Right ventricle myocardium superior (tissue), 1 donor: ENCODE results near the gene CNTNAP5. TPM values are rescaled to one million over a fixed set of nuclear protein-coding genes. Genes with fewer than 3 reads are reported as not detected.

Source experiments
- ATAC-seq: fragments of 200-7000 bp; cut with Tn5 transposase; one replicate; pipeline ENCODE4 v1.9.1; 2020; ENCODE audit warnings: mild to moderate bottlenecking; ENCODE audit not compliant: poor library complexity
- DNase-seq: peaks from one replicate; pipeline ENCODE4 v3.0.0-alpha.2; 2020
- intact Hi-C: fragments of 100-400 bp; cut with DNase I; formaldehyde crosslinking; loops from one replicate; pipeline ENCODE4 v1.11.2; 2022
- total RNA-seq: library from RNA; stranded (reverse); fragmentation: NEBNext Ultra II Directional; extraction: Animal tissue kit (Norgen Biotek cat#: 25700); gene quantifications from one replicate; pipeline ENCODE4 v1.2.1, GENCODE V29; 2021
- donor health status: DM: no; HTN: yes; CAD: no; lungs with severe emphysema.

Gene CNTNAP5
- total RNA-seq, 1 donor from 2014 or later: not detected

DNA sequence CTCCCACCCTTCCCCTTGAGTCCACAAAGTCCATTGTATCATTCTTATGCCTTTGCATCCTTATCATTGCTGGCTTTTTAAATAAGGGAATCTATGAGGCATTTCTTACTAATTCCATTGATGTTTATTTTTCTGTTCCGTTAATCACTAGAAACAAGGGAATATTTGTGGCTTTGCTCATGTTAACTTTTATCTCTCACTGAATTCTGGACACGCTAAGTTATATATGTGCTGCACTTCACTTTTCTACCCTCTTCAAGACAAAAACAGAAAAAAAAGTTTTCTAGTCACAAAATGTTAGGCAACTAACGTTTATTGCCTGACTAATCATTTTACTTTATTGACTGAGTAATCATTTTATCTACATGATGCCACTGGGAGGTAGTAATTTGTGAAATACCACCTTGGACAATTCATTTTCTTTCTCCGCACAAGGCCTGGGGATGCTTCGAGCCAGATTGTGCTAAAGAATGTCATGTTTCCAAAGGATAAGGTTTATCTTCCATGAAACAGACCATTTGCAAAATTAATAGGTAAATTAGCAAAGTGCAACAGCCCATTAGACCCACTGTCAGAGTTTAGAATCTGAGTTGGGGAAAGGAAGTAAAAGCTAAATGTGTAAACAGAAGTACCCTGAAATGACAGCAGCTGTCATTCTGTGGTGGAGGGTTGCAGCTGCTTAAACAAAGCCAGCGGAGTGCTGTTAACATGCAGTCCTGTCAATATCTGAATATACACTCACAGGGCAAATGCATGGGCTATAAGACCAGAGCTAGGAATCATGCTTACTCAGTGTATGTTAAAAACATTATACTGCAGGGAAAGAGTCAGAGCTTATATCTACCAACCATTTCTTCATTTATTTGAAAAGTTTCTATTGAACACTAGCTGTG lies 658.7 kb downstream of the CNTNAP5 start:
- intact Hi-C loops: no loop called here
- ATAC-seq: no peak
- no peak for DNase-seq

GRCh38 chr2:124689348-124689747 lies 664.3 kb downstream of the CNTNAP5 start:
- no peak for ATAC-seq
- intact Hi-C loops: no loop called here
- DNase-seq: no peak

- DNase-seq (no peak), ATAC-seq (no peak)
- intact Hi-C loops: no loop called here
Observed at GRCh38 chr2:124692216-124692615, 667.1 kb downstream of the CNTNAP5 start.

DNA sequence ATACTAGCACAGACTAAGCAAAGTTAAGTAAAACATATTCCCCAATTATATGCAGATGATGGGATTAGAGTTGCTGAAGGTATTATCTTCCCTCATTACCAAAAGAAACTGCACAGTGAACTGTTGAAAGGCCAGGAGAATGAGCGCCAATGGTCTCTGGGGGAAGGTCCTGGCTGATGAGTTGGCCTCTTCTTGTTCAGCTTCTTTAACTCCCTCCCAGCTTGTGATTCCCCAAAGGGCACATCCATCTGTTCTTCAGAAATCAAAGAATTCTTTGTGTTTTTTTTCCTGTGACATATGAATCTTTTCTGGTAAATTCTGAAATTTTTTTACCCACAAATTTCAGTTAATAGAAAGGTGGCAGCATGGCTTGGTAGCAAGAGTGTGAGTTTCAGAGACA lies 667.6 kb downstream of the CNTNAP5 start:
- peak; percentile 58 for DNase-seq
- peak; percentile 66 for ATAC-seq
- intact Hi-C loops: no loop called here

- intact Hi-C loops: no loop called here
- DNase-seq (no peak), ATAC-seq (peak; percentile 68)
Observed at GRCh38 chr2:124693156-124693555, 668.1 kb downstream of the CNTNAP5 start.

GRCh38 chr2:124698979-124699565 lies 674.0 kb downstream of the CNTNAP5 start:
- ATAC-seq (no peak), DNase-seq (no peak)
- intact Hi-C loops: no loop called here

GRCh38 chr2:124702777-124703176 lies 677.7 kb downstream of the CNTNAP5 start:
- ATAC-seq (no peak), DNase-seq (no peak)
- intact Hi-C loops: no loop called here

DNA sequence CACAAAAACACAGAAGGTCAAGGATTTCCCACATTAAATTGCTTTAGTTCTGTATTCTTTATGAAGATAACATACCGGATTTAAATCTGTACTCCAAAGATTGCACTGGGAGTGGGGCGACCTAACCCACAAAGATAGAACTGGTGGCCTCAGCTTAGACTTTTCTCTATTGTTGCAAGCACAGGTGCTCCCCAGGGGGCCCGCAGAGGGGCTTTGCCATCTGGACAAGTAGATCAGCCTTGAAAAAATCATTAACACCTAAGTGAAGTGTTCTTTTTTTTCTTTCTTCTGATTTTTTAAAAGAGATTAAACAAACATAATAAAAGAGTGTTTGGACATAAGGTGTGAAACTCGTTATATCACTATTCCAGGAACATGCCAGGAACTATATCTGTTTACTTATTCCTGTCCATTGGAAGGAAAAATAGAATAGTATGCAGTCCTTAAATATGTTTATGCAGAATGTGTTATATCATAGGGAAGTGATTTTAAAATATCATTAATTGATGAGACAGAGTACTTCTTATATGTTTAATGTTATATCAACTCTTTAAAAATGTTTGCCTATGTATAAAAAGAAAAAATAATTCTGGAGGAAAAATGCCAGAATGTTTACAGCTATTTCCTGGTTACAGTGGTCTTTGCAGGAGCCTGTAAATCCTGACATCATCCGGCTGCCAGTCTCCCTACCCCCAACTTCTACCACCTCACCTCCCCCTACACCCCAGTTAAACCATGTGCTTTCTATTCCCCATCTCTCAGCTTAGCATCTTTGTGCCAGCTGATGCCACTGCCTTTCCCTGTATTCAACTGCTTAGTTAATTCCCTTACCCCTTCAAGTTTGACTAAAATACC lies 679.2 kb downstream of the CNTNAP5 start:
- intact Hi-C loops: no loop called here
- ATAC-seq: no peak

GRCh38 chr2:124708661-124709060 lies 683.6 kb downstream of the CNTNAP5 start:
- intact Hi-C loops: no loop called here
- no peak for DNase-seq
- no peak for ATAC-seq

More for the DNA sequence above, 679.2 kb downstream of the CNTNAP5 start:
- no peak for DNase-seq

GRCh38 chr2:124713969-124714368 lies 688.9 kb downstream of the CNTNAP5 start:
- ATAC-seq: no peak
- DNase-seq: no peak
- intact Hi-C loops: no loop called here

GRCh38 chr2:124725187-124725586 lies 700.1 kb downstream of the CNTNAP5 start:
- intact Hi-C loops: no loop called here
- DNase-seq (no peak), ATAC-seq (no peak)

GRCh38 chr2:124740636-124741035 lies 715.5 kb downstream of the CNTNAP5 start:
- ATAC-seq (no peak), DNase-seq (no peak)
- intact Hi-C loops: no loop called here

DNA sequence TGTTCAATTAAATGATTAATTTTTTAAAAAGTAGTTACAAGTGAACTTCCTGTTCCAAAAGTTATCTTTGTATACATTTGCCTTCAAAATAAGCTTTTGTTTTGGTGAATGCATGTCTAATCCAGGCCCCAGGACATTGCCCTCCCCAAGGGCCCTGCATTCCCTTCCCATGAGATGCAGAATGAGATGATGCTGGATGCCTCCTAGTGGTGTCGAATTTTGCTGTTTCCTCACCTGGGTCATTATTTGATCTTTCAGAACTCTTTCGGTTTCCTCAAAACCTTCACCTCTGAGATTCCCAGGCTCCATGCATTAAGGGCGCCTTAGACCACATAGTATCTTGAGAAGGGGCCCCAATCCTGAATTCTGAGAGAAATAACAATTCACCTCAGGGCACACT lies 728.8 kb downstream of the CNTNAP5 start:
- DNase-seq (no peak), ATAC-seq (no peak)
- intact Hi-C loops: no loop called here

GRCh38 chr2:124755386-124755785 lies 730.3 kb downstream of the CNTNAP5 start:
- DNase-seq: no peak
- ATAC-seq: no peak
- intact Hi-C loops: no loop called here

GRCh38 chr2:124756048-124756447 lies 731.0 kb downstream of the CNTNAP5 start:
- DNase-seq: no peak
- no peak for ATAC-seq
- intact Hi-C loops: no loop called here

GRCh38 chr2:124762388-124762787 lies 737.3 kb downstream of the CNTNAP5 start:
- no peak for DNase-seq
- ATAC-seq: no peak
- intact Hi-C loops: no loop called here

DNA sequence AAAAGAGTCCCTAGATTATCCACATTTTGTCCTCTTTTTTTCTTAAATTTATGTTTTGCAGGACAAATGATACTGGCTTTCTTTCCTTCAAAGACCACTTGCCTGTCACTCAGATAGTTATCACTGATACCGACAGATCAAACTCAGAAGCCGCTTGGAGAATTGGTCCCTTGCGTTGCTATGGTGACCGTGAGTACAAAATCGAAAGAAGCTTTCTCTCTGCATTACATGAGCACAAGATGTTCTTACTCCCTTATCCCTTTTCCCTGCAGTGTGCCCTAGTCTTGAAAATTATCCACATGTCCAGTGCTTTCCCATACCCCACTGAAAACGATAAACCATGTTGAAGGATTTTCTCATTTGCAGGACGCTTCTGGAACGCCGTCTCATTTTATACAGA lies 738.5 kb downstream of the CNTNAP5 start:
- ATAC-seq: no peak
- intact Hi-C loops: no loop called here
- DNase-seq: no peak

GRCh38 chr2:124774781-124775180 lies 749.7 kb downstream of the CNTNAP5 start:
- no peak for ATAC-seq
- intact Hi-C loops: no loop called here
- no peak for DNase-seq

GRCh38 chr2:124776332-124776731 lies 751.2 kb downstream of the CNTNAP5 start:
- ATAC-seq: no peak
- no peak for DNase-seq
- intact Hi-C loops: no loop called here
